Measurements from ENCODE around the gene ITGA11. TPM values are rescaled to one million over a fixed set of nuclear protein-coding genes. Genes with fewer than 3 reads are reported as not detected.

ITGA11 gene
- total RNA-seq, 1 donor from 2014 or later, result 0.51 TPM

DNA sequence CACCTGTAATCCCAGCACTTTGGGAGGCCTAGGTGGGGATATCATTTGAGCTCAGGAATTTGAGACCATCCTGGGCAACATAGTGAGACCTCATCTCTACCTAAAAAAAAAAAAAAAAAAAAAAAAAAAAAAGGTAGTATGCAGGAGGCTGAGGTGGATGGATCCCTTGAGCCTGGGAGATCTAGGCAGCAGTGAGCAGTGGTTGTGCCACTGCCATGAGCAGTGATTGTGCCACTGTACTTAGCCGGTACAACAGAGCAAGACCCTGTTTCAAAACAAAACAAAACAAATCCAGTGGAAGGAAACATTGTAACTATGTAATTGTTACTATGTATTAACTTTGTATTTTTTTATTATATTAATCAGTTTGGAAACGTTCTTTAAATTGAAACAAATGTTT, 148.6 kb downstream of the ITGA11 start:
- Mint-ChIP-seq H3K4me3 (no peak overlapping the region), H3K27me3 (ENCODE audit: low read depth) (no peaks in the 10 kb centered on the region), H3K9me3 (peaks cover 2% of the 10 kb centered on the region), H3K27ac (ENCODE audit: unreplicated experiment) (no peak overlapping the region), H3K36me3 (ENCODE audit: low read depth) (peaks cover 15% of the 10 kb centered on the region), H3K4me1 (peaks cover 59% of the 10 kb centered on the region)
- TF ChIP-seq, protein P1, sequence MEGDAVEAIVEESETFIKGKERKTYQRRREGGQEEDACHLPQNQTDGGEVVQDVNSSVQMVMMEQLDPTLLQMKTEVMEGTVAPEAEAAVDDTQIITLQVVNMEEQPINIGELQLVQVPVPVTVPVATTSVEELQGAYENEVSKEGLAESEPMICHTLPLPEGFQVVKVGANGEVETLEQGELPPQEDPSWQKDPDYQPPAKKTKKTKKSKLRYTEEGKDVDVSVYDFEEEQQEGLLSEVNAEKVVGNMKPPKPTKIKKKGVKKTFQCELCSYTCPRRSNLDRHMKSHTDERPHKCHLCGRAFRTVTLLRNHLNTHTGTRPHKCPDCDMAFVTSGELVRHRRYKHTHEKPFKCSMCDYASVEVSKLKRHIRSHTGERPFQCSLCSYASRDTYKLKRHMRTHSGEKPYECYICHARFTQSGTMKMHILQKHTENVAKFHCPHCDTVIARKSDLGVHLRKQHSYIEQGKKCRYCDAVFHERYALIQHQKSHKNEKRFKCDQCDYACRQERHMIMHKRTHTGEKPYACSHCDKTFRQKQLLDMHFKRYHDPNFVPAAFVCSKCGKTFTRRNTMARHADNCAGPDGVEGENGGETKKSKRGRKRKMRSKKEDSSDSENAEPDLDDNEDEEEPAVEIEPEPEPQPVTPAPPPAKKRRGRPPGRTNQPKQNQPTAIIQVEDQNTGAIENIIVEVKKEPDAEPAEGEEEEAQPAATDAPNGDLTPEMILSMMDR (conservative IDR thresholded peaks at IDR 0.05), result no peak
- DNase-seq (ENCODE audit: low read depth, low spot score), result no peak

DNA sequence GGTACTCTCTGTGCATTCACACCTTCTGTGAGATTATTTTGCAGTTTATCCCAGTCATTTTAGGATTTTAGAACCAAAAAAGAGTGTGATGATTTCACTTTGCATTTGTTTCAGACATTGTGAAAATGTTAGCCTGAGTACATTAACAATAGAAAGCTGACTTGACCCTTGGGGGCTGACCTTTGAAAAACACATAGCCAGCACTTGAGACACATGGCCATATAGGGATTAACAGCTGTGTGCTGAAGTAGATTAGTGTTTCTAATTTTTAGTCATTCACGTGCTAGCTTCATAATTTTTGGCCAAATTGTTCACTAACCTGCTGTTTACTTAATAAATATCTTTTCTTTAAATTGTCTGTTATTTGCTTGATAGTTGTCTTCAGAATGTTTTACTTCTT, 151.0 kb downstream of the ITGA11 start:
- Mint-ChIP-seq H3K4me3 (peak overlapping the region; percentile 96), H3K36me3 (ENCODE audit: low read depth) (peaks cover 13% of the 10 kb centered on the region), H3K27ac (ENCODE audit: unreplicated experiment) (no peak overlapping the region), H3K9me3 (peaks cover 2% of the 10 kb centered on the region), H3K4me1 (peaks cover 58% of the 10 kb centered on the region), H3K27me3 (ENCODE audit: low read depth) (no peaks in the 10 kb centered on the region)
- TF ChIP-seq, protein P1 (conservative IDR thresholded peaks at IDR 0.05), result no peak
- DNase-seq (ENCODE audit: low read depth, low spot score), result no peak

- Mint-ChIP-seq H3K36me3 (ENCODE audit: low read depth) (peaks cover 7% of the 10 kb centered on the region), H3K9me3 (peaks cover 2% of the 10 kb centered on the region), H3K27ac (ENCODE audit: unreplicated experiment) (no peak overlapping the region), H3K4me1 (peaks cover 54% of the 10 kb centered on the region), H3K4me3 (peak overlapping the region; percentile 96), H3K27me3 (ENCODE audit: low read depth) (no peaks in the 10 kb centered on the region)
- no peak for DNase-seq (ENCODE audit: low read depth, low spot score)
- TF ChIP-seq, protein P1 (conservative IDR thresholded peaks at IDR 0.05), result no peak
Observed at GRCh38 chr15:68279779-68280753, 151.9 kb downstream of the ITGA11 start.

DNA sequence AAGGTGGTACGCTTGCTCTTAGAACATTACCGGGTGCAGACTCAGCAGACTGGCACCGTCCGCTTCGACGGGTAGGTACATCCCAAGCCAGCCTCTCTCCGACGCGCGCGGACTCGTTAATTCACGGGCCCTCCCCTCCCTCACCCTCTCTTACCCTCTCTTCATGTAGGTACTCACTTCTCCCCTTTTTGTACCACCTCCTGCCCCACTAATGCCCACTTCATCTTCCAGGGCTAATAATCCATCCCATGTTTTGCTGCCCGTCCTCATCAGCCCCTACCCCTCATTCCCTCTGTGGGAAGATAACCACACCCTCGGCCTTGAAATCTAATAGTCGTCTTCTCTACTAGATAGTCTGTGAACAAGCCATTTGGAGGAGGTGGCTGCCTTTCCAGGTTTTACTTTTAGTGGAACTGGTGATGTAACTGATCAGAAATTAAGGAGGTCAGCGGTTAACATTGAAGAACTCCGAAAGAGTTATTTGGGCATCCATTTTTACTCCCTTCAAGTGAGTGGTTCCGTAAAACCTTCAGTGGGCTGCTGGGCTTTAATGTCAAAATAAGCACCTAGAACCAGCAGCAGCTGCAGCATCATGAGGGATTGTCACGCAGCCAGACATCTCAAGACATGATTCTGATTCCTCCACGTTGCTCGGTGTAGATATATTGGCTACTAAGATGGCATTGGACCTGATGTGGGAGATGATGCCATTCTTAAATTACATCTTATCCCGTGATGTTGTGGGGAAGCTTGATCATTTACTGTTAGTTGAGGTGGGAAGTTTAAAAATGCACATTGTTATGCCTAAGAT, 153.2 kb downstream of the ITGA11 start:
- H3K27me3 Mint-ChIP-seq (ENCODE audit: low read depth), result no peaks in the 10 kb centered on the region
- H3K36me3 Mint-ChIP-seq (ENCODE audit: low read depth), result no peaks in the 10 kb centered on the region
- H3K27ac Mint-ChIP-seq (ENCODE audit: unreplicated experiment), result peak overlapping the region; percentile 92
- peaks cover 54% of the 10 kb centered on the region for H3K4me1 Mint-ChIP-seq
- H3K9me3 Mint-ChIP-seq, result no peaks in the 10 kb centered on the region
- peak overlapping the region; percentile 96 for H3K4me3 Mint-ChIP-seq
- TF ChIP-seq, protein P1 (conservative IDR thresholded peaks at IDR 0.05), result no peak
- no peak for DNase-seq (ENCODE audit: low read depth, low spot score)

GRCh38 chr15:68278345-68278594, 153.7 kb downstream of the ITGA11 start:
- Mint-ChIP-seq H3K36me3 (ENCODE audit: low read depth) (no peaks in the 10 kb centered on the region), H3K4me1 (peaks cover 54% of the 10 kb centered on the region), H3K27me3 (ENCODE audit: low read depth) (no peaks in the 10 kb centered on the region), H3K9me3 (no peaks in the 10 kb centered on the region), H3K4me3 (peak overlapping the region; percentile 96), H3K27ac (ENCODE audit: unreplicated experiment) (peak overlapping the region; percentile 92)
- TF ChIP-seq, protein P1 (conservative IDR thresholded peaks at IDR 0.05), result peak; percentile 60
- peak; percentile 65 for DNase-seq (ENCODE audit: low read depth, low spot score)
